HEK293 (cell line): Measurements from ENCODE around the gene REC8.

ENCODE experiments used
- CTCF ChIA-PET: fragments of 350-600 bp; formaldehyde crosslinking; extraction: SDS; loops from one replicate; lab custom pipeline; 2021; ENCODE audit warnings: antibody characterized with exemption; lab: Yijun Ruan, JAX
- POLR2A ChIA-PET: fragments of 300-600 bp; formaldehyde crosslinking; extraction: SDS; loops from one replicate; lab custom pipeline; 2020; ENCODE audit warnings: antibody characterized with exemption, inconsistent platforms; lab: Yijun Ruan, JAX
- H3K27ac ChIP-seq: fragments of 200-500 bp; sonication (Bioruptor generic); 2 replicates; pipeline ENCODE4 v1.5.1; 2014; ENCODE audit warnings: low read depth, low read length, control low read depth, inconsistent platforms; ENCODE audit errors: extremely low read depth
- H3K36me3 ChIP-seq, 2 experiments: fragments of 200-500 bp in 1 of 2; sonication (Bioruptor generic) in 1 of 2; 1 replicate in 1 of 2; 2 replicates in 1 of 2; pipeline ENCODE4 v1.5.1; 2014 to 2017; ENCODE audit warnings: inconsistent platforms in 2 of 2, low read length in 2 of 2; ENCODE audit not compliant: control insufficient read depth in 2 of 2, insufficient read depth in 1 of 2
- H3K4me1 ChIP-seq: fragments of 200-500 bp; sonication (Bioruptor generic); 2 replicates; pipeline ENCODE4 v1.5.1; 2014; ENCODE audit warnings: mild to moderate bottlenecking, low read length, inconsistent platforms; ENCODE audit not compliant: control insufficient read depth, insufficient read depth
- H3K4me3 ChIP-seq: 2 replicates; pipeline ENCODE4 v1.5.1; 2011; ENCODE audit warnings: low read depth, mild to moderate bottlenecking, control low read depth, low read length, moderate library complexity
- H3K9me3 ChIP-seq: fragments of 200-500 bp; sonication (Bioruptor generic); 2 replicates; pipeline ENCODE4 v1.5.1; 2014; ENCODE audit warnings: low read depth, low read length, inconsistent platforms; ENCODE audit not compliant: control insufficient read depth, insufficient read depth
- EGR2 ChIP-seq: fragments of 450-650 bp; formaldehyde crosslinking; IDR thresholded peaks from 2 replicates; pipeline ENCODE4 v1.5.1; 2016; ENCODE audit warnings: low read depth, missing biosample characterization, missing genetic modification characterization
- GFI1B ChIP-seq: fragments of 450-650 bp; formaldehyde crosslinking; IDR thresholded peaks from 2 replicates; pipeline ENCODE4 v1.5.1; 2016; ENCODE audit warnings: missing biosample characterization, missing genetic modification characterization
- GLI2 ChIP-seq: fragments of 450-650 bp; formaldehyde crosslinking; IDR thresholded peaks from 2 replicates; pipeline ENCODE4; 2017; ENCODE audit warnings: missing biosample characterization, missing genetic modification characterization, low read depth, borderline replicate concordance
- KLF7 ChIP-seq: fragments of 450-650 bp; formaldehyde crosslinking; IDR thresholded peaks from 2 replicates; pipeline ENCODE4 v1.5.1; 2016; ENCODE audit warnings: missing biosample characterization, missing genetic modification characterization, borderline replicate concordance
- OSR2 ChIP-seq: fragments of 450-650 bp; formaldehyde crosslinking; IDR thresholded peaks from 2 replicates; pipeline ENCODE4 v1.5.1; 2016; ENCODE audit warnings: missing biosample characterization, missing genetic modification characterization
- OVOL3 ChIP-seq: fragments of 450-650 bp; formaldehyde crosslinking; IDR thresholded peaks from 2 replicates; pipeline ENCODE4 v1.5.1; 2016; ENCODE audit warnings: missing biosample characterization, missing genetic modification characterization
- REPIN1 ChIP-seq: fragments of 450-650 bp; formaldehyde crosslinking; IDR thresholded peaks from 2 replicates; pipeline ENCODE4 v1.5.1; 2017; ENCODE audit warnings: missing biosample characterization, missing genetic modification characterization, low read depth
- SETDB1 ChIP-seq: IDR thresholded peaks from one replicate; pipeline ENCODE4 v1.6.1; 2017; ENCODE audit warnings: mild to moderate bottlenecking, low read length, moderate library complexity, mixed read lengths; ENCODE audit not compliant: insufficient read length
- SP2 ChIP-seq: fragments of 450-650 bp; formaldehyde crosslinking; IDR thresholded peaks from 2 replicates; pipeline ENCODE4 v1.5.1; 2016; ENCODE audit warnings: missing biosample characterization, missing genetic modification characterization
- SP3 ChIP-seq: fragments of 450-650 bp; formaldehyde crosslinking; IDR thresholded peaks from 2 replicates; pipeline ENCODE4 v1.5.1; 2016; ENCODE audit warnings: missing biosample characterization, missing genetic modification characterization
- ZNF133 ChIP-seq: fragments of 450-650 bp; formaldehyde crosslinking; IDR thresholded peaks from 2 replicates; pipeline ENCODE4 v1.5.1; 2016; ENCODE audit warnings: missing biosample characterization, missing genetic modification characterization
- ZNF155 ChIP-seq: fragments of 450-650 bp; formaldehyde crosslinking; IDR thresholded peaks from 2 replicates; pipeline ENCODE4 v1.5.1; 2016; ENCODE audit warnings: missing biosample characterization, missing genetic modification characterization
- ZNF169 ChIP-seq: fragments of 450-650 bp; formaldehyde crosslinking; IDR thresholded peaks from 2 replicates; pipeline ENCODE4 v1.5.1; 2016; ENCODE audit warnings: missing biosample characterization, missing genetic modification characterization
- ZNF2 ChIP-seq: fragments of 450-650 bp; formaldehyde crosslinking; IDR thresholded peaks from 2 replicates; pipeline ENCODE4 v1.5.1; 2016; ENCODE audit warnings: missing biosample characterization, missing genetic modification characterization
- ZNF311 ChIP-seq: fragments of 450-650 bp; formaldehyde crosslinking; IDR thresholded peaks from 2 replicates; pipeline ENCODE4 v1.5.1; 2017; ENCODE audit warnings: missing biosample characterization, missing genetic modification characterization, borderline replicate concordance
- ZNF350 ChIP-seq: fragments of 450-650 bp; formaldehyde crosslinking; IDR thresholded peaks from 2 replicates; pipeline ENCODE4 v1.5.0; 2017; ENCODE audit warnings: missing biosample characterization, mild to moderate bottlenecking, missing genetic modification characterization
- ZNF366 ChIP-seq: fragments of 450-650 bp; formaldehyde crosslinking; conservative IDR thresholded peaks from 2 replicates; pipeline ENCODE4 v1.5.1; 2016; ENCODE audit warnings: missing biosample characterization, missing genetic modification characterization
- ZNF404 ChIP-seq: fragments of 450-650 bp; formaldehyde crosslinking; IDR thresholded peaks from 2 replicates; pipeline ENCODE4 v1.5.1; 2017; ENCODE audit warnings: missing biosample characterization, missing genetic modification characterization
- ZNF416 ChIP-seq: fragments of 450-650 bp; formaldehyde crosslinking; IDR thresholded peaks from 2 replicates; pipeline ENCODE4 v1.5.1; 2016; ENCODE audit warnings: missing biosample characterization, missing genetic modification characterization
- ZNF501 ChIP-seq: fragments of 450-650 bp; formaldehyde crosslinking; IDR thresholded peaks from 2 replicates; pipeline ENCODE4 v1.5.1; 2016; ENCODE audit warnings: missing biosample characterization, missing genetic modification characterization
- ZNF558 ChIP-seq: fragments of 450-650 bp; formaldehyde crosslinking; IDR thresholded peaks from 2 replicates; pipeline ENCODE4 v1.5.1; 2016; ENCODE audit warnings: missing biosample characterization, missing genetic modification characterization
- ZNF561 ChIP-seq: fragments of 450-650 bp; IDR thresholded peaks from 2 replicates; pipeline ENCODE4 v1.5.1; 2018; ENCODE audit warnings: missing biosample characterization, missing genetic modification characterization, borderline replicate concordance
- ZNF585B ChIP-seq: fragments of 450-650 bp; formaldehyde crosslinking; IDR thresholded peaks from 2 replicates; pipeline ENCODE4 v1.5.1; 2016; ENCODE audit warnings: missing biosample characterization, missing genetic modification characterization
- ZNF621 ChIP-seq: fragments of 450-650 bp; formaldehyde crosslinking; IDR thresholded peaks from 2 replicates; pipeline ENCODE4 v1.5.1; 2017; ENCODE audit warnings: missing biosample characterization, missing genetic modification characterization
- ZNF623 ChIP-seq: fragments of 450-650 bp; formaldehyde crosslinking; IDR thresholded peaks from 2 replicates; pipeline ENCODE4 v1.5.1; 2016; ENCODE audit warnings: missing biosample characterization, missing genetic modification characterization
- ZNF837 ChIP-seq: fragments of 450-650 bp; formaldehyde crosslinking; IDR thresholded peaks from 2 replicates; pipeline ENCODE4 v1.5.1; 2016; ENCODE audit warnings: missing biosample characterization, missing genetic modification characterization
- ZXDB ChIP-seq: fragments of 450-650 bp; formaldehyde crosslinking; IDR thresholded peaks from 2 replicates; pipeline ENCODE4 v1.5.1; 2016; ENCODE audit warnings: missing biosample characterization, missing genetic modification characterization
- TF ChIP-seq, protein P1 (sequence below): fragments of 450-650 bp; formaldehyde crosslinking; IDR thresholded peaks from 2 replicates; pipeline ENCODE4 v1.5.1; 2016; ENCODE audit warnings: missing biosample characterization, missing genetic modification characterization
- TF ChIP-seq, protein P2 (sequence below): fragments of 450-650 bp; formaldehyde crosslinking; IDR thresholded peaks from 2 replicates; pipeline ENCODE4 v1.5.1; 2016; ENCODE audit warnings: missing biosample characterization, missing genetic modification characterization
- TF ChIP-seq, protein P3 (sequence below): fragments of 450-650 bp; formaldehyde crosslinking; IDR thresholded peaks from 2 replicates; pipeline ENCODE4 v1.5.0; 2017; ENCODE audit warnings: missing biosample characterization, missing genetic modification characterization, borderline replicate concordance
- TF ChIP-seq, protein P4 (sequence below): fragments of 450-650 bp; IDR thresholded peaks from 2 replicates; pipeline ENCODE4 v1.5.1; 2018; ENCODE audit warnings: missing biosample characterization, mild to moderate bottlenecking, missing genetic modification characterization
- TF ChIP-seq, protein P5 (sequence below): fragments of 450-650 bp; formaldehyde crosslinking; optimal IDR thresholded peaks from 2 replicates; pipeline ENCODE3; 2016; ENCODE audit warnings: missing biosample characterization, mild to moderate bottlenecking, missing genetic modification characterization

Gene REC8

DNA sequence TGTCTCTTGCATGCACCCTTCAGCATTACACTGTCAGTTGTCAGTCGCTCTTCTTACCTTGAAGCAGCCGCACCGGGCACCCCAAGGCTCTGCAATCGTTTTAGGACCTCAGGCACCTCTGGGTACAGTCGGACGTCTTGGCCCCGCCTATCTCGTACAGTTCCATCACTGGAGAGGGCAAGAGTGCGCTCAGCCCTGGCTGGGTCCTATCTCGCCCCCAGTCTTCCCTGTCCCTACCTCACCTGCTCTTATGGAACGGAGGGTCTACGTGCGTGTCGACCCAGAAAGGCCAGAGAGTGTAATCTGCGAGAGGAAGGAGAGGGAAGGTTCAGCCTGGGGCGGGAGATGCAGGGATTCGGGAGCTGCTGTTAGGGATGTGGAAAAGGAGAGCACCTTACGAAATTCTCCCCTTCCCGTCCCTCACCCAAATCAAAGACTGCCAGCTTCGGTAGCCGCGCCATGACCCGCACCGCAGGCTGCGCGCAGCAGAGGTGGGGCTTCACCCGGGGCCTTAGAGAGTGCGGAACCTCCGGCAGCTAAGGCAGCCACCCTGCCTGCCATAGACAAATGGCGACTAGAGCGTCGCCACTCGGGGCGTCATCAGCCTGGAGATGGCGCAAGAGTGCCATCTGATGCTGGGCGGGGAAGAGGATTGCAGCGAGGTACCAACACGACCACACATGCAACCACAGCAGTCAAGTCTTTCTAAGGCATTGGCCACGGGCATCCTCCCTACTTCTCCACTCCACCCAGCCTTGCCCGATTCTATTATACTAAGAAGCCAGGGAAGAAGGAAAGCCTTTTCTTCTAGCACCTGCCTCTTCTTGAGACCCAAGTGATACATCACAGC, 43.8 kb downstream of the REC8 start, which contains the start of gene MDP1 (continued):
- TF ChIP-seq ZNF623 (tag by site-specific recombination), result peak; percentile 15; the same call in 1 of the 2 replicates
- TF ChIP-seq ZNF366, result no peak
- no peak for TF ChIP-seq GFI1B (tag by site-specific recombination)
- TF ChIP-seq ZNF2, result peak; percentile 75
- no peak for TF ChIP-seq REPIN1
- TF ChIP-seq, protein P1, sequence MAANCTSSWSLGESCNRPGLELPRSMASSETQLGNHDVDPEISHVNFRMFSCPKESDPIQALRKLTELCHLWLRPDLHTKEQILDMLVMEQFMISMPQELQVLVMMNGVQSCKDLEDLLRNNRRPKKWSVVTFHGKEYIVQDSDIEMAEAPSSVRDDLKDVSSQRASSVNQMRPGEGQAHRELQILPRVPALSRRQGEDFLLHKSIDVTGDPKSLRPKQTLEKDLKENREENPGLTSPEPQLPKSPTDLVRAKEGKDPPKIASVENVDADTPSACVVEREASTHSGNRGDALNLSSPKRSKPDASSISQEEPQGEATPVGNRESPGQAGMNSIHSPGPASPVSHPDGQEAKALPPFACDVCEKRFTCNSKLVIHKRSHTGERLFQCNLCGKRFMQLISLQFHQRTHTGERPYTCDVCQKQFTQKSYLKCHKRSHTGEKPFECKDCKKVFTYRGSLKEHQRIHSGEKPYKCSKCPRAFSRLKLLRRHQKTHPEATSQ (tag by site-specific recombination), result no peak
- TF ChIP-seq ZNF558 (tag by site-specific recombination), result no peak
- no peak for TF ChIP-seq ZNF169 (tag by site-specific recombination)
- no peak for TF ChIP-seq ZNF621 (tag by site-specific recombination)
- TF ChIP-seq ZNF561 (tag by site-specific recombination), result no peak
- TF ChIP-seq KLF7 (tag by site-specific recombination), result 0 out of 2 replicates have a peak, but pooled peaks have one; percentile 55
- TF ChIP-seq SETDB1, result no peak
- TF ChIP-seq, protein P2, sequence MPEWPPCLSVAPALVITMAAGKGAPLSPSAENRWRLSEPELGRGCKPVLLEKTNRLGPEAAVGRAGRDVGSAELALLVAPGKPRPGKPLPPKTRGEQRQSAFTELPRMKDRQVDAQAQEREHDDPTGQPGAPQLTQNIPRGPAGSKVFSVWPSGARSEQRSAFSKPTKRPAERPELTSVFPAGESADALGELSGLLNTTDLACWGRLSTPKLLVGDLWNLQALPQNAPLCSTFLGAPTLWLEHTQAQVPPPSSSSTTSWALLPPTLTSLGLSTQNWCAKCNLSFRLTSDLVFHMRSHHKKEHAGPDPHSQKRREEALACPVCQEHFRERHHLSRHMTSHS (tag by site-specific recombination), result no peak
- TF ChIP-seq OVOL3 (tag by site-specific recombination), result no peak
- peak; percentile 85; the same call in 1 of the 2 replicates for TF ChIP-seq ZXDB (tag by site-specific recombination)
- TF ChIP-seq ZNF404, result no peak
- TF ChIP-seq SP3 (tag by site-specific recombination), result peak; percentile 65
- TF ChIP-seq ZNF133 (tag by site-specific recombination), result no peak
- TF ChIP-seq ZNF350, result no peak
- no peak for TF ChIP-seq GLI2 (tag by site-specific recombination)

DNA sequence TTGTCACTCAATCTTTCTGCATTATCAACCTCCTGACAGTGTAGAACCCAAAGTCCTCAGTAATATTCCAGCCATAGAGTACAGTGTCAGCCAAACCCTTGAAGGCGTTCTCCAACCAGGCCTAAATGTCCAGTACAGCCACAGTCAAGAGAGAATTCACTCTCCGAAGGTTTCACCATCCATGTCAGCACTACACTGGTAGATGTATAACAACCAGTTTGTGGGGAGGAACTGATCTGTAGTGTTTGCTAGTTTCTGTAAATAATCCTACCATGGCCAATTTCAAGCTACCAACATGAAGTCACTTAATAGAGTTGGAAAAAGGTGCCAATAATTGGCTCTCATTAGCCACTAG, 44.4 kb downstream of the REC8 start:
- Histone ChIP-seq H3K36me3 (peaks cover 3 to 28% of the 10 kb centered on the region in 2 experiments; a peak in 2 of 3 replicates), H3K27ac (no peak overlapping the region), H3K4me1 (no peaks in the 10 kb centered on the region), H3K4me3 (peak overlapping the region; percentile 11; the same call in 1 of the 2 replicates), H3K9me3 (no peaks in the 10 kb centered on the region)
- ChIA-PET POLR2A (interaction anchor here (0.6 to 4.3 kb wide), 13 partner anchors 21 to 219 kb away, joined by 3 to 43 read pairs (median 3); partner anchors contain the start of genes DCAF11, DHRS1, EMC9 and IPO4), CTCF (interaction anchor here (0.5 to 1.6 kb wide), 9 partner anchors 9 to 214 kb away, joined by 3 to 7 read pairs (median 4); partner anchors contain the start of genes KHNYN and TSSK4)
- TF ChIP-seq, protein P3, sequence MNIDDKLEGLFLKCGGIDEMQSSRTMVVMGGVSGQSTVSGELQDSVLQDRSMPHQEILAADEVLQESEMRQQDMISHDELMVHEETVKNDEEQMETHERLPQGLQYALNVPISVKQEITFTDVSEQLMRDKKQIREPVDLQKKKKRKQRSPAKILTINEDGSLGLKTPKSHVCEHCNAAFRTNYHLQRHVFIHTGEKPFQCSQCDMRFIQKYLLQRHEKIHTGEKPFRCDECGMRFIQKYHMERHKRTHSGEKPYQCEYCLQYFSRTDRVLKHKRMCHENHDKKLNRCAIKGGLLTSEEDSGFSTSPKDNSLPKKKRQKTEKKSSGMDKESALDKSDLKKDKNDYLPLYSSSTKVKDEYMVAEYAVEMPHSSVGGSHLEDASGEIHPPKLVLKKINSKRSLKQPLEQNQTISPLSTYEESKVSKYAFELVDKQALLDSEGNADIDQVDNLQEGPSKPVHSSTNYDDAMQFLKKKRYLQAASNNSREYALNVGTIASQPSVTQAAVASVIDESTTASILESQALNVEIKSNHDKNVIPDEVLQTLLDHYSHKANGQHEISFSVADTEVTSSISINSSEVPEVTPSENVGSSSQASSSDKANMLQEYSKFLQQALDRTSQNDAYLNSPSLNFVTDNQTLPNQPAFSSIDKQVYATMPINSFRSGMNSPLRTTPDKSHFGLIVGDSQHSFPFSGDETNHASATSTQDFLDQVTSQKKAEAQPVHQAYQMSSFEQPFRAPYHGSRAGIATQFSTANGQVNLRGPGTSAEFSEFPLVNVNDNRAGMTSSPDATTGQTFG (tag by site-specific recombination), result no peak
- TF ChIP-seq OSR2 (tag by site-specific recombination), result no peak
- no peak for TF ChIP-seq ZNF311 (tag by site-specific recombination)
- no peak for TF ChIP-seq SP2 (tag by site-specific recombination)
- no peak for TF ChIP-seq EGR2 (tag by site-specific recombination)
- TF ChIP-seq ZNF585B, result no peak
- TF ChIP-seq, protein P4, sequence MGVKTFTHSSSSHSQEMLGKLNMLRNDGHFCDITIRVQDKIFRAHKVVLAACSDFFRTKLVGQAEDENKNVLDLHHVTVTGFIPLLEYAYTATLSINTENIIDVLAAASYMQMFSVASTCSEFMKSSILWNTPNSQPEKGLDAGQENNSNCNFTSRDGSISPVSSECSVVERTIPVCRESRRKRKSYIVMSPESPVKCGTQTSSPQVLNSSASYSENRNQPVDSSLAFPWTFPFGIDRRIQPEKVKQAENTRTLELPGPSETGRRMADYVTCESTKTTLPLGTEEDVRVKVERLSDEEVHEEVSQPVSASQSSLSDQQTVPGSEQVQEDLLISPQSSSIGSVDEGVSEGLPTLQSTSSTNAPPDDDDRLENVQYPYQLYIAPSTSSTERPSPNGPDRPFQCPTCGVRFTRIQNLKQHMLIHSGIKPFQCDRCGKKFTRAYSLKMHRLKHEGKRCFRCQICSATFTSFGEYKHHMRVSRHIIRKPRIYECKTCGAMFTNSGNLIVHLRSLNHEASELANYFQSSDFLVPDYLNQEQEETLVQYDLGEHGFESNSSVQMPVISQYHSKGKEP (tag by site-specific recombination), result no peak
- no peak for TF ChIP-seq ZNF837 (tag by site-specific recombination)
- TF ChIP-seq ZNF501 (tag by site-specific recombination), result no peak
- TF ChIP-seq, protein P5, sequence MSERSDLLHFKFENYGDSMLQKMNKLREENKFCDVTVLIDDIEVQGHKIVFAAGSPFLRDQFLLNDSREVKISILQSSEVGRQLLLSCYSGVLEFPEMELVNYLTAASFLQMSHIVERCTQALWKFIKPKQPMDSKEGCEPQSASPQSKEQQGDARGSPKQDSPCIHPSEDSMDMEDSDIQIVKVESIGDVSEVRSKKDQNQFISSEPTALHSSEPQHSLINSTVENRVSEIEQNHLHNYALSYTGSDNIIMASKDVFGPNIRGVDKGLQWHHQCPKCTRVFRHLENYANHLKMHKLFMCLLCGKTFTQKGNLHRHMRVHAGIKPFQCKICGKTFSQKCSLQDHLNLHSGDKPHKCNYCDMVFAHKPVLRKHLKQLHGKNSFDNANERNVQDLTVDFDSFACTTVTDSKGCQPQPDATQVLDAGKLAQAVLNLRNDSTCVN (tag by site-specific recombination), result no peak
- no peak for TF ChIP-seq ZNF416 (tag by site-specific recombination)
- TF ChIP-seq ZNF155 (tag by site-specific recombination), result no peak
